ENCODE data around the gene PALM2AKAP2. TPM values are rescaled to one million over a fixed set of nuclear protein-coding genes. Genes with fewer than 3 reads are reported as not detected.

PALM2AKAP2 gene
- total and polyA plus RNA-seq, 2 experiments from 2014 or later: 2.5 to 7.9 TPM

- peaks cover 23% of the 10 kb centered on the region for H3K27me3 ChIP-seq (ENCODE audit: insufficient read depth)
- H3K27ac ChIP-seq (ENCODE audit: low read depth): no peak overlapping the region
- Mint-ChIP-seq H3K27ac (no peak overlapping the region), H3K9me3 (no peaks in the 10 kb centered on the region), H3K27me3 (ENCODE audit: insufficient read depth, low read depth, poor library complexity) (peaks cover 14% of the 10 kb centered on the region), H3K4me3 (peak overlapping the region; percentile 5; the same call in 1 of the 3 replicates), H3K4me1 (peaks cover 9% of the 10 kb centered on the region; the same call in 2 of the 3 replicates), H3K36me3 (ENCODE audit: low read depth) (no peaks in the 10 kb centered on the region)
- DNase-seq (ENCODE audit: low spot score) (no peak), ATAC-seq (no peak)
- peaks cover 17% of the 10 kb centered on the region for H3K9me2 ChIP-seq (ENCODE audit: insufficient read depth)
- H3K36me3 ChIP-seq (ENCODE audit: insufficient read depth): no peaks in the 10 kb centered on the region
- H3K79me2 ChIP-seq (replicated peaks; ENCODE audit: insufficient read depth): peaks cover 28% of the 10 kb centered on the region
- H2AFZ ChIP-seq: no peak overlapping the region
- no peaks in the 10 kb centered on the region for H3F3A ChIP-seq (replicated peaks; ENCODE audit: low read depth)
- H3K4me3 ChIP-seq: no peak overlapping the region
- TF ChIP-seq ZNF114 (CRISPR knock-in tag; IDR thresholded peaks at IDR 0.05): no peak
- H3K4me2 ChIP-seq: peak overlapping the region; percentile 100
- no peaks in the 10 kb centered on the region for H4K20me1 ChIP-seq (replicated peaks; ENCODE audit: insufficient read depth)
- H3K4me1 ChIP-seq (ENCODE audit: insufficient read depth): peaks cover 14% of the 10 kb centered on the region; the same call in 1 of the 2 replicates
These were observed 1.7 kb downstream of the PALM2AKAP2 start for GRCh38 chr9:109781541-109782197.

GRCh38 chr9:109787735-109788134 is 7.7 kb downstream of the PALM2AKAP2 start:
- Histone ChIP-seq H3K79me2 (replicated peaks; ENCODE audit: insufficient read depth) (peaks cover 38% of the 10 kb centered on the region), H3K27me3 (ENCODE audit: insufficient read depth) (no peaks in the 10 kb centered on the region), H3K36me3 (ENCODE audit: insufficient read depth) (no peaks in the 10 kb centered on the region), H3K4me1 (ENCODE audit: insufficient read depth) (no peaks in the 10 kb centered on the region), H3F3A (replicated peaks; ENCODE audit: low read depth) (no peaks in the 10 kb centered on the region), H3K4me2 (no peak overlapping the region), H3K27ac (ENCODE audit: low read depth) (no peak overlapping the region), H3K9me2 (ENCODE audit: insufficient read depth) (no peaks in the 10 kb centered on the region), H2AFZ (no peak overlapping the region), H3K4me3 (no peak overlapping the region), H4K20me1 (replicated peaks; ENCODE audit: insufficient read depth) (no peaks in the 10 kb centered on the region; the same call in 1 of the 2 replicates)
- no peak for ATAC-seq
- DNase-seq (ENCODE audit: low spot score): no peak
- no peaks in the 10 kb centered on the region for H3K36me3 Mint-ChIP-seq (ENCODE audit: low read depth)
- peaks cover 3% of the 10 kb centered on the region for H3K27me3 Mint-ChIP-seq (ENCODE audit: insufficient read depth, low read depth, poor library complexity)
- H3K4me1 Mint-ChIP-seq: no peaks in the 10 kb centered on the region; the same call in 2 of the 3 replicates
- H3K9me3 Mint-ChIP-seq: no peaks in the 10 kb centered on the region
- H3K27ac Mint-ChIP-seq: no peak overlapping the region
- no peak overlapping the region for H3K4me3 Mint-ChIP-seq
- no peak for TF ChIP-seq NANOG (IDR thresholded peaks at IDR 0.05; ENCODE audit: borderline replicate concordance)
- no peak for TF ChIP-seq ZNF462 (CRISPR knock-in tag; IDR thresholded peaks at IDR 0.05)
- TF ChIP-seq JUNB (IDR thresholded peaks at IDR 0.05; ENCODE audit: unreplicated experiment): no peak
- TF ChIP-seq CTCF (conservative IDR thresholded peaks at IDR 0.05; ENCODE audit: low read depth in 2 of 2): no peak
- no peak for TF ChIP-seq ETS1 (IDR thresholded peaks at IDR 0.05)
- TF ChIP-seq POLR2AphosphoS5 (IDR thresholded peaks at IDR 0.05; ENCODE audit: low read depth): no peak
- TF ChIP-seq ZNF114 (CRISPR knock-in tag; IDR thresholded peaks at IDR 0.05): no peak
- no peak for TF ChIP-seq REST (IDR thresholded peaks at IDR 0.05; ENCODE audit: unreplicated experiment)

Measured in GM23338 (cell line).